Measurements from ENCODE around the gene CRYL1. TPM values are rescaled to one million over a fixed set of nuclear protein-coding genes. Genes with fewer than 3 reads are reported as not detected.
"Not testable (repeated sequence)": the region's sequence is repeated elsewhere in the genome, so short reads cannot be mapped to it uniquely, and the experiment has no call there.

Gene CRYL1
- total RNA-seq, 1 experiment from 2014 or later, result 6.7 TPM

- TF ChIP-seq CTCF (IDR thresholded peaks at IDR 0.05; ENCODE audit: insufficient read depth in 1 of 2, low read depth in 1 of 2, low read length in 1 of 2, severe bottlenecking in 1 of 2, unreplicated experiment in 1 of 2), result no peak
- POLR2A ChIA-PET, result no interaction called here
- H3K9me3 ChIP-seq, result no peaks in the 10 kb centered on the region
- H3K4me3 ChIP-seq (ENCODE audit: low read depth, low read length), result no peak overlapping the region
- Mint-ChIP-seq H3K4me3 (ENCODE audit: unreplicated experiment) (no peak overlapping the region), H3K36me3 (ENCODE audit: insufficient read depth, unreplicated experiment) (no peaks in the 10 kb centered on the region), H3K4me1 (ENCODE audit: low read depth, unreplicated experiment) (no peaks in the 10 kb centered on the region), H3K27ac (ENCODE audit: unreplicated experiment) (no peak overlapping the region), H3K27me3 (ENCODE audit: insufficient read depth, unreplicated experiment) (peaks cover 5% of the 10 kb centered on the region), H3K9me3 (ENCODE audit: unreplicated experiment) (no peaks in the 10 kb centered on the region)
- no TSS peak for BruUV-seq (replicated peaks)
- intact Hi-C loops (cut with micrococcal nuclease; ENCODE audit: unreplicated experiment), result no loop called here
- H3K27me3 ChIP-seq (replicated peaks; ENCODE audit: control insufficient read depth, insufficient read depth, low read length), result no peaks in the 10 kb centered on the region
- CTCF ChIA-PET, result no interaction called here
- no peak for DNase-seq
- no peaks in the 10 kb centered on the region for H3K36me3 ChIP-seq (ENCODE audit: control insufficient read depth, insufficient read depth, low read length)
- H3K4me1 ChIP-seq, result no peaks in the 10 kb centered on the region
Measured at GRCh38 chr13:20435616-20436368, 89.9 kb downstream of the CRYL1 start.

- H3K27ac Mint-ChIP-seq (ENCODE audit: unreplicated experiment); intact Hi-C loops (cut with micrococcal nuclease; ENCODE audit: unreplicated experiment): not testable (repeated sequence)
Measured at GRCh38 chr13:20434210-20434609, 91.4 kb downstream of the CRYL1 start.

GRCh38 chr13:20431687-20432384 lies 93.8 kb downstream of the CRYL1 start:
- Histone ChIP-seq H3K36me3 (ENCODE audit: control insufficient read depth, insufficient read depth, low read length) (no peaks in the 10 kb centered on the region), H3K9me3 (no peaks in the 10 kb centered on the region), H3K27me3 (replicated peaks; ENCODE audit: control insufficient read depth, insufficient read depth, low read length) (no peaks in the 10 kb centered on the region), H3K4me3 (ENCODE audit: low read depth, low read length) (no peak overlapping the region), H3K4me1 (no peaks in the 10 kb centered on the region)
- Mint-ChIP-seq H3K9me3 (ENCODE audit: unreplicated experiment) (no peaks in the 10 kb centered on the region), H3K4me3 (ENCODE audit: unreplicated experiment) (no peak overlapping the region), H3K27me3 (ENCODE audit: insufficient read depth, unreplicated experiment) (peaks cover 3% of the 10 kb centered on the region), H3K27ac (ENCODE audit: unreplicated experiment) (no peak overlapping the region), H3K4me1 (ENCODE audit: low read depth, unreplicated experiment) (no peaks in the 10 kb centered on the region), H3K36me3 (ENCODE audit: insufficient read depth, unreplicated experiment) (no peaks in the 10 kb centered on the region)
- TF ChIP-seq CTCF (IDR thresholded peaks at IDR 0.05; ENCODE audit: insufficient read depth in 1 of 2, low read depth in 1 of 2, low read length in 1 of 2, severe bottlenecking in 1 of 2, unreplicated experiment in 1 of 2), result no peak
- ChIA-PET POLR2A (no interaction called here), CTCF (no interaction called here)
- no TSS peak for BruUV-seq (replicated peaks)
- intact Hi-C loops (cut with micrococcal nuclease; ENCODE audit: unreplicated experiment), result no loop called here
- no peak for DNase-seq

More at GRCh38 chr13:20434210-20434609, 91.4 kb downstream of the CRYL1 start:
- H3K9me3 Mint-ChIP-seq (ENCODE audit: unreplicated experiment); H3K4me3 ChIP-seq (ENCODE audit: low read depth, low read length); CTCF ChIA-PET; H3K36me3 ChIP-seq (ENCODE audit: control insufficient read depth, insufficient read depth, low read length); DNase-seq; H3K27me3 Mint-ChIP-seq (ENCODE audit: insufficient read depth, unreplicated experiment); H3K27me3 ChIP-seq (replicated peaks; ENCODE audit: control insufficient read depth, insufficient read depth, low read length); BruUV-seq (replicated peaks); H3K4me3 Mint-ChIP-seq (ENCODE audit: unreplicated experiment); H3K4me1 ChIP-seq; H3K9me3 ChIP-seq; H3K36me3 Mint-ChIP-seq (ENCODE audit: insufficient read depth, unreplicated experiment); H3K4me1 Mint-ChIP-seq (ENCODE audit: low read depth, unreplicated experiment); POLR2A ChIA-PET: not testable (repeated sequence)

Measured in Caco-2 (cell line).